ENCODE data around the gene HORMAD1. TPM values are rescaled to one million over a fixed set of nuclear protein-coding genes. Genes with fewer than 3 reads are reported as not detected.
A peak's percentile ranks its signal among the peaks of the same experiment; 100 is the strongest.

HORMAD1 gene
- total RNA-seq, 1 donor from 2014 or later: not detected

- H3K27ac Mint-ChIP-seq (ENCODE audit: unreplicated experiment): peak overlapping the region; percentile 58
- H3K4me1 Mint-ChIP-seq (ENCODE audit: unreplicated experiment): peaks cover 6% of the 10 kb centered on the region
- peaks cover 9% of the 10 kb centered on the region for H3K36me3 Mint-ChIP-seq (ENCODE audit: low read depth, unreplicated experiment)
- DNase-seq (ENCODE audit: low spot score): no peak
- H3K9me3 Mint-ChIP-seq (ENCODE audit: unreplicated experiment): no peaks in the 10 kb centered on the region
- TF ChIP-seq CTCF (IDR thresholded peaks at IDR 0.05; ENCODE audit: unreplicated experiment): no peak
- peak overlapping the region; percentile 79 for H3K4me3 Mint-ChIP-seq (ENCODE audit: unreplicated experiment)
- H3K27me3 Mint-ChIP-seq (ENCODE audit: unreplicated experiment): no peaks in the 10 kb centered on the region
Observed at GRCh38 chr1:150688763-150689162, 31.9 kb downstream of the HORMAD1 start.

- H3K4me1 Mint-ChIP-seq (ENCODE audit: unreplicated experiment): peaks cover 8% of the 10 kb centered on the region
Observed at GRCh38 chr1:150686275-150686674, 34.4 kb downstream of the HORMAD1 start.

GRCh38 chr1:150683914-150684313 lies 36.8 kb downstream of the HORMAD1 start:
- no peak overlapping the region for H3K27ac Mint-ChIP-seq (ENCODE audit: unreplicated experiment)
- TF ChIP-seq CTCF (IDR thresholded peaks at IDR 0.05; ENCODE audit: unreplicated experiment): no peak
- H3K9me3 Mint-ChIP-seq (ENCODE audit: unreplicated experiment): no peaks in the 10 kb centered on the region
- no peak overlapping the region for H3K4me3 Mint-ChIP-seq (ENCODE audit: unreplicated experiment)
- H3K36me3 Mint-ChIP-seq (ENCODE audit: low read depth, unreplicated experiment): peaks cover 5% of the 10 kb centered on the region
- no peak for DNase-seq (ENCODE audit: low spot score)
- H3K4me1 Mint-ChIP-seq (ENCODE audit: unreplicated experiment): peaks cover 8% of the 10 kb centered on the region
- H3K27me3 Mint-ChIP-seq (ENCODE audit: unreplicated experiment): no peaks in the 10 kb centered on the region

More at GRCh38 chr1:150686275-150686674, 34.4 kb downstream of the HORMAD1 start:
- peaks cover 6% of the 10 kb centered on the region for H3K36me3 Mint-ChIP-seq (ENCODE audit: low read depth, unreplicated experiment)
- TF ChIP-seq CTCF (IDR thresholded peaks at IDR 0.05; ENCODE audit: unreplicated experiment): no peak
- no peak for DNase-seq (ENCODE audit: low spot score)
- H3K27me3 Mint-ChIP-seq (ENCODE audit: unreplicated experiment): no peaks in the 10 kb centered on the region
- H3K9me3 Mint-ChIP-seq (ENCODE audit: unreplicated experiment): no peaks in the 10 kb centered on the region
- H3K27ac Mint-ChIP-seq (ENCODE audit: unreplicated experiment): no peak overlapping the region
- H3K4me3 Mint-ChIP-seq (ENCODE audit: unreplicated experiment): no peak overlapping the region

GRCh38 chr1:150678988-150679387 lies 41.7 kb downstream of the HORMAD1 start:
- Mint-ChIP-seq H3K4me3 (ENCODE audit: unreplicated experiment) (no peak overlapping the region), H3K9me3 (ENCODE audit: unreplicated experiment) (no peaks in the 10 kb centered on the region), H3K36me3 (ENCODE audit: low read depth, unreplicated experiment) (no peaks in the 10 kb centered on the region), H3K27ac (ENCODE audit: unreplicated experiment) (no peak overlapping the region), H3K27me3 (ENCODE audit: unreplicated experiment) (no peaks in the 10 kb centered on the region), H3K4me1 (ENCODE audit: unreplicated experiment) (peaks cover 5% of the 10 kb centered on the region)
- TF ChIP-seq CTCF (IDR thresholded peaks at IDR 0.05; ENCODE audit: unreplicated experiment): no peak
- DNase-seq (ENCODE audit: low spot score): no peak

GRCh38 chr1:150674881-150675280 lies 45.8 kb downstream of the HORMAD1 start:
- no peaks in the 10 kb centered on the region for H3K36me3 Mint-ChIP-seq (ENCODE audit: low read depth, unreplicated experiment)
- TF ChIP-seq CTCF (IDR thresholded peaks at IDR 0.05; ENCODE audit: unreplicated experiment): no peak
- H3K27me3 Mint-ChIP-seq (ENCODE audit: unreplicated experiment): no peaks in the 10 kb centered on the region
- DNase-seq (ENCODE audit: low spot score): no peak
- H3K9me3 Mint-ChIP-seq (ENCODE audit: unreplicated experiment): no peaks in the 10 kb centered on the region
- H3K4me1 Mint-ChIP-seq (ENCODE audit: unreplicated experiment): no peaks in the 10 kb centered on the region
- H3K27ac Mint-ChIP-seq (ENCODE audit: unreplicated experiment): no peak overlapping the region
- H3K4me3 Mint-ChIP-seq (ENCODE audit: unreplicated experiment): no peak overlapping the region

Measured in endothelial cell (in vitro differentiated cells).